Endothelial cell of umbilical vein (primary cell): Measurements from ENCODE around the gene CDHR5.

Source experiments
- EZH2 ChIP-seq: IDR thresholded peaks from 2 replicates; pipeline ENCODE4 v1.6.1; 2012; ENCODE audit warnings: borderline replicate concordance, low read depth, mild to moderate bottlenecking, moderate library complexity, low read length, inconsistent platforms; ENCODE audit not compliant: severe bottlenecking
- MAX ChIP-seq: IDR thresholded peaks from 2 replicates; pipeline ENCODE4 v1.6.1; 2011; ENCODE audit not compliant: insufficient read depth, insufficient read length
- POLR2A ChIP-seq: IDR thresholded peaks from 2 replicates; pipeline ENCODE4 v1.6.1; 2012; ENCODE audit warnings: low read depth, mild to moderate bottlenecking, control low read depth, low read length
- POLR2AphosphoS5 ChIP-seq: IDR thresholded peaks from 2 replicates; pipeline ENCODE4 v1.6.1; 2012; ENCODE audit warnings: low read depth, mild to moderate bottlenecking, control low read depth, low read length, moderate library complexity; ENCODE audit not compliant: insufficient read depth
- TF ChIP-seq, protein P1 (sequence below), 2 donors: IDR thresholded peaks; 1 replicate in 1 of 2; 2 replicates in 1 of 2; pipeline ENCODE4 v1.5.1; 2011; ENCODE audit warnings: low read length in 2 of 2, mild to moderate bottlenecking in 2 of 2, moderate library complexity in 2 of 2, control low read depth in 1 of 2, inconsistent platforms in 1 of 2, low read depth in 1 of 2; ENCODE audit not compliant: insufficient read depth in 1 of 2; ENCODE audit errors: extremely low read depth in 1 of 2

GRCh38 chr11:576811-577610, 47.7 kb downstream of the CDHR5 start:
- TF ChIP-seq MAX: no peak
- TF ChIP-seq, protein P1, sequence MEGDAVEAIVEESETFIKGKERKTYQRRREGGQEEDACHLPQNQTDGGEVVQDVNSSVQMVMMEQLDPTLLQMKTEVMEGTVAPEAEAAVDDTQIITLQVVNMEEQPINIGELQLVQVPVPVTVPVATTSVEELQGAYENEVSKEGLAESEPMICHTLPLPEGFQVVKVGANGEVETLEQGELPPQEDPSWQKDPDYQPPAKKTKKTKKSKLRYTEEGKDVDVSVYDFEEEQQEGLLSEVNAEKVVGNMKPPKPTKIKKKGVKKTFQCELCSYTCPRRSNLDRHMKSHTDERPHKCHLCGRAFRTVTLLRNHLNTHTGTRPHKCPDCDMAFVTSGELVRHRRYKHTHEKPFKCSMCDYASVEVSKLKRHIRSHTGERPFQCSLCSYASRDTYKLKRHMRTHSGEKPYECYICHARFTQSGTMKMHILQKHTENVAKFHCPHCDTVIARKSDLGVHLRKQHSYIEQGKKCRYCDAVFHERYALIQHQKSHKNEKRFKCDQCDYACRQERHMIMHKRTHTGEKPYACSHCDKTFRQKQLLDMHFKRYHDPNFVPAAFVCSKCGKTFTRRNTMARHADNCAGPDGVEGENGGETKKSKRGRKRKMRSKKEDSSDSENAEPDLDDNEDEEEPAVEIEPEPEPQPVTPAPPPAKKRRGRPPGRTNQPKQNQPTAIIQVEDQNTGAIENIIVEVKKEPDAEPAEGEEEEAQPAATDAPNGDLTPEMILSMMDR (IDR thresholded peaks at IDR 0.05; ENCODE audit: extremely low read depth in 1 of 2, insufficient read depth in 1 of 2, low read depth in 1 of 2, low read length in 2 of 2): no peak
- TF ChIP-seq POLR2A: no peak
- no peak for TF ChIP-seq POLR2AphosphoS5
- TF ChIP-seq EZH2: no peak
